Natural killer cell treated with Interleukin-12 subunit alpha and Interleukin-12 subunit beta and Interleukin-15 and Interleukin-18, amount 100 ng/mL, for 72 hours (primary cell): ENCODE data around the gene SMAP2. TPM values are rescaled to one million over a fixed set of nuclear protein-coding genes. Genes with fewer than 3 reads are reported as not detected.

Source experiments
- ATAC-seq, 2 donors: fragments of 150-1000 bp; cut with Tn5 transposase in 1 of 2; sonication (Bioruptor Pico), chemical (Tn5 transposase) in 1 of 2; 2 replicates each; pipeline ENCODE4 v1.10.0; 2021
- DNase-seq: peaks from one replicate; pipeline ENCODE4 v3.0.0; 2022; ENCODE audit warnings: low spot score
- H3K27ac Mint-ChIP-seq, 2 donors: 1 replicate in 1 of 2; 2 replicates in 1 of 2; pipeline ENCODE4 v1.8.0; 2022; ENCODE audit warnings: mixed read lengths in 2 of 2, mild to moderate bottlenecking in 1 of 2, moderate library complexity in 1 of 2
- H3K27me3 Mint-ChIP-seq, 2 donors: 1 replicate in 1 of 2; 2 replicates in 1 of 2; pipeline ENCODE4 v1.8.0; 2022; ENCODE audit warnings: mixed read lengths in 2 of 2
- H3K36me3 Mint-ChIP-seq: one replicate; pipeline ENCODE4 v1.8.0; 2022; ENCODE audit warnings: mixed read lengths
- H3K4me1 Mint-ChIP-seq, 2 donors: 1 replicate in 1 of 2; 2 replicates in 1 of 2; pipeline ENCODE4 v1.8.0; 2022; ENCODE audit warnings: low read depth in 2 of 2, mixed read lengths in 2 of 2, mild to moderate bottlenecking in 1 of 2
- H3K4me3 Mint-ChIP-seq: one replicate; pipeline ENCODE4 v1.8.0; 2022; ENCODE audit warnings: mixed read lengths
- H3K9me3 Mint-ChIP-seq: 2 replicates; pipeline ENCODE4 v1.8.0; 2022; ENCODE audit warnings: mixed read lengths
- total RNA-seq, 2 donors: library from RNA; stranded (reverse); gene quantifications; one replicate each; pipeline ENCODE4 v1.2.3, GENCODE V29; 2022

The SMAP2 gene
- total RNA-seq, 2 donors from 2014 or later = 132 to 158 TPM

DNA sequence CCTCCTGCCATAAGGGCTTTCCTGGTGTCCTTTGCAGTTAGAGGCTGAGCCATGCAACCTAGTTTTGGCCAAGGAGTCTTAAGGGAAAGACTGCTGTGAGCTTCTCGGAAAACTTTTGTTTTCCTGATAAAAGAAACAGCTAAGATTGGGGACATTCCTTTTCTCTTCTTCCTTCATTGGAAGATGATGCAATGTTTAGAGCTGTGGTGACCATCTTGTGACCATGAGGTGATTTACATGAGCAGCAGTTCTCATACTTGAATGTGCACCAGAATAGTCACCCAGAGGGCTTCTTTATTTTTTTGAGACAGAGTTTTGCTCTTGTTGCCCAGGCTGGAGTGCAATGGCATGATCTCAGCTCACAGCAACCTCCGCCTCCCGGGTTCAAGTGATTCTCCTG, 20.4 kb upstream of the SMAP2 start:
- ATAC-seq = no peak
- Mint-ChIP-seq H3K9me3 (no peaks in the 10 kb centered on the region), H3K4me3 (no peak overlapping the region), H3K27ac (no peak overlapping the region), H3K36me3 (no peaks in the 10 kb centered on the region), H3K27me3 (peaks cover 0 to 4% of the 10 kb centered on the region in 2 donors), H3K4me1 (peaks cover 0 to 2% of the 10 kb centered on the region in 2 donors)
- DNase-seq = no peak

DNA sequence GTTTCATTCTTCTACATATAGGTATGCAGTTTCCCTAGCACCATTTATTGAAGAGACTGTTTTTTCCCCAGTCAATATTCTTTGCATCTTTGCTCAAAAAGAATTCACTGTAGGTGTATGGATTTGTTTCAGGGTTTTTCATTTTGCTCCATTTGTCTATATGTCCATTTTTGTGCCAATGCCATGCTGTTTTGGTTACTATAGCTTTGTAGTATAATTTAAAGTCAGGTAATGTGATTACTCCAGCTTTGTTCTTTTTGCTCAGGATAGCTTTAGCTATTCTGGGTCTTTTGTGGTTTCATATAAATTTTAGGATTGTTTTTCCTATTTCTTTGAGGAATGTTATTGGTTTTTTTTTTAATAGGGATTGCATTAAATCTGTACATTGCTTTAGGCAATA, 15.9 kb upstream of the SMAP2 start:
- no peak overlapping the region for H3K4me3 Mint-ChIP-seq
- peaks cover 12% of the 10 kb centered on the region for H3K36me3 Mint-ChIP-seq
- H3K27ac Mint-ChIP-seq = no peak overlapping the region
- H3K9me3 Mint-ChIP-seq = peaks cover 3% of the 10 kb centered on the region
- ATAC-seq (no peak), DNase-seq (no peak)
- H3K27me3 Mint-ChIP-seq = peaks cover 0 to 6% of the 10 kb centered on the region in 2 donors
- peaks cover 0 to 9% of the 10 kb centered on the region in 2 donors for H3K4me1 Mint-ChIP-seq

DNA sequence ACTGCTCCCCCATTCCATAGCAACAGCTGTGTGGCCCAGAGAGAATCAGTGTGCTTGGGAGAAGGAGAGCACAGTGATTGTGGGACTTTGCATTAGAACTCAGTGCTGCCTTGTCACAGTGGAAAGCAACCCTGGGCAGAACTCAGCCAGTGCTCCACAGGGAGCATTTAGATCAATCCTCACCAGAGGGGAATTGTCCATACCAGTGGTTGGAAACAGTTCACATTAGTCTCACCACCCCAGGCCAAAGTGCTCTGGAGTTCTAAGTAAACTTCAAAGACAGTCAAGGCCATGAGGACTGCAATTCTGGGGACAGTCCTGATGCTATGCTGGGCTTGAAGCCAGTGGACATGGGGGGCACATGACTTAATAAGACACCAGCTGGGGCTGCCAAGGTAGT, 12.9 kb upstream of the SMAP2 start:
- Mint-ChIP-seq H3K4me1 (peaks cover 11 to 18% of the 10 kb centered on the region in 2 donors), H3K27me3 (peaks cover 0 to 6% of the 10 kb centered on the region in 2 donors), H3K4me3 (no peak overlapping the region), H3K36me3 (peaks cover 12% of the 10 kb centered on the region), H3K27ac (no peak overlapping the region), H3K9me3 (peaks cover 3% of the 10 kb centered on the region)
- ATAC-seq (no peak), DNase-seq (no peak)

GRCh38 chr1:40361201-40361600, 12.3 kb upstream of the SMAP2 start:
- DNase-seq (no peak), ATAC-seq (no peak)
- no peak overlapping the region for H3K4me3 Mint-ChIP-seq
- peaks cover 12% of the 10 kb centered on the region for H3K36me3 Mint-ChIP-seq
- H3K27ac Mint-ChIP-seq = no peak overlapping the region
- H3K4me1 Mint-ChIP-seq = peaks cover 11 to 16% of the 10 kb centered on the region in 2 donors
- peaks cover 3% of the 10 kb centered on the region for H3K9me3 Mint-ChIP-seq
- H3K27me3 Mint-ChIP-seq = peaks cover 0 to 3% of the 10 kb centered on the region in 2 donors

GRCh38 chr1:40361637-40362036, 11.9 kb upstream of the SMAP2 start:
- no peak overlapping the region for H3K4me3 Mint-ChIP-seq
- H3K27me3 Mint-ChIP-seq = peaks cover 0 to 3% of the 10 kb centered on the region in 2 donors
- no peak overlapping the region for H3K27ac Mint-ChIP-seq
- peaks cover 3% of the 10 kb centered on the region for H3K9me3 Mint-ChIP-seq
- peaks cover 12% of the 10 kb centered on the region for H3K36me3 Mint-ChIP-seq
- ATAC-seq (no peak), DNase-seq (no peak)
- H3K4me1 Mint-ChIP-seq = peaks cover 11 to 16% of the 10 kb centered on the region in 2 donors

DNA sequence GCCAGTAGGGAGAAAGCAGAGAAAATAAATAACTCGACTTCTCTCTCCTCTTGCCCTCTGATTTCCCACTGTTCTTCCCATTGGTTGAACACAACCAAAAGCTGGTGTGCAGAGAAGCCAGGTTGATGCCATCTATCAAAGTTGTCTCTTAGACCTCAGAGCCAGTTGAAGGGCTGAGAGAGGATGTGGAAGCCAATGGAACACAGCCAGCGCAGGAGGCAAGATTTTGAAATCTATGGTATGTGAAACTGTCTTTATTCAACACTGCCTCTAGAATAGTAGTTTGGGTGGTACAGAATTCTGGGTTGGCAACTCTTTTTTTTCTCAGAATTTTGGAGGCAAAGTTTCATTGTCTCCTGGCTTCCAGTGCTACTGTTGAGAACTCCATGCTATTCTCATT, 11.3 kb upstream of the SMAP2 start:
- Mint-ChIP-seq H3K4me3 (no peak overlapping the region), H3K27ac (no peak overlapping the region), H3K27me3 (peaks cover 0 to 3% of the 10 kb centered on the region in 2 donors), H3K9me3 (peaks cover 3% of the 10 kb centered on the region), H3K4me1 (peaks cover 11 to 16% of the 10 kb centered on the region in 2 donors), H3K36me3 (peaks cover 12% of the 10 kb centered on the region)
- no peak for ATAC-seq
- DNase-seq = no peak

- Mint-ChIP-seq H3K27ac (no peak overlapping the region), H3K27me3 (peaks cover 0 to 3% of the 10 kb centered on the region in 2 donors), H3K9me3 (peaks cover 3% of the 10 kb centered on the region), H3K36me3 (peaks cover 12% of the 10 kb centered on the region), H3K4me1 (peaks cover 11 to 16% of the 10 kb centered on the region in 2 donors), H3K4me3 (no peak overlapping the region)
- DNase-seq (no peak), ATAC-seq (no peak)
These were observed 10.8 kb upstream of the SMAP2 start for GRCh38 chr1:40362699-40363098.

- no peak for DNase-seq
- H3K4me3 Mint-ChIP-seq = no peak overlapping the region
- H3K4me1 Mint-ChIP-seq = peaks cover 11 to 16% of the 10 kb centered on the region in 2 donors
- H3K27ac Mint-ChIP-seq = peak overlapping the region; percentile 24 to 40
- H3K9me3 Mint-ChIP-seq = peaks cover 3% of the 10 kb centered on the region
- peak; percentile 85 to 97 for ATAC-seq
- peaks cover 9% of the 10 kb centered on the region for H3K36me3 Mint-ChIP-seq
- H3K27me3 Mint-ChIP-seq = peaks cover 0 to 3% of the 10 kb centered on the region in 2 donors
These were observed 9.8 kb upstream of the SMAP2 start for GRCh38 chr1:40363721-40364120.

GRCh38 chr1:40371707-40372258, 1.7 kb upstream of the SMAP2 start:
- Mint-ChIP-seq H3K9me3 (no peaks in the 10 kb centered on the region), H3K36me3 (peaks cover 14% of the 10 kb centered on the region), H3K4me3 (peak overlapping the region; percentile 56), H3K27me3 (no peaks in the 10 kb centered on the region), H3K4me1 (peaks cover 31 to 34% of the 10 kb centered on the region in 2 donors), H3K27ac (peak overlapping the region in 1 of 2 donors; percentile 54)
- DNase-seq (no peak), ATAC-seq (no peak)

DNA sequence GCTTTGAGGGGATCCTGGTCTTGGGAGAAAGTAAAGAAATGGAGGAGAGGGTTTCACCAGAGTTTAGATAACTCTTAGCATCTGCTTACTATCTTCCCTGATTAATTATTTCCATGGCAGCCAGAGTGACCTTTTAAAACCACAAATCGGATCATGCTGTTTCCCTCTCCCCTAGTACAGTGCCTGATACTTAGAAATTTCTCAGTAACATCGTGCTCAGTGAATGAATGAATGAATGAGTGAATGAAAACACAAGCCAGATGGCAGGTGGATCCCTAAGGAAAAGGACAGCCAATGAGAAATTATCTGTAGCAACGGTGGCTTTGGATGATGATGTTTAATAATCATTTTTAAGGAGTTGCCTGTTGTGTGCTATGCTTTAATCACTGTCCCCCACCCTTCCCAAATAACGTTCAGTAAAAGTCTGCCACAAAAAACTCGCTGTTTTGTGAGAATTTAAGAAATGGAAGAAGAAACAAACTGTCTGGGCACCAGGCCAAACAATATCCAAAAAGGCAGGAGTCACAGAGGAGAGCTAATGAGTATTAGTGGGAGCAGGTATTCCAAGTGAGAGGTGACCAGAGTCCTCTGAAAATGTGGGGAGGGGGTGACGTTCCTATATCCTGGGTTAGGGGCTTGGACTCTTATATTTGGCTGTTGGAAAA, 737 bp upstream of the SMAP2 start:
- Mint-ChIP-seq H3K36me3 (peaks cover 18% of the 10 kb centered on the region), H3K27me3 (no peaks in the 10 kb centered on the region), H3K9me3 (no peaks in the 10 kb centered on the region), H3K4me3 (peak overlapping the region; percentile 95), H3K4me1 (peaks cover 36 to 44% of the 10 kb centered on the region in 2 donors), H3K27ac (peak overlapping the region; percentile 96 to 99)
- ATAC-seq = no peak
- no peak for DNase-seq

DNA sequence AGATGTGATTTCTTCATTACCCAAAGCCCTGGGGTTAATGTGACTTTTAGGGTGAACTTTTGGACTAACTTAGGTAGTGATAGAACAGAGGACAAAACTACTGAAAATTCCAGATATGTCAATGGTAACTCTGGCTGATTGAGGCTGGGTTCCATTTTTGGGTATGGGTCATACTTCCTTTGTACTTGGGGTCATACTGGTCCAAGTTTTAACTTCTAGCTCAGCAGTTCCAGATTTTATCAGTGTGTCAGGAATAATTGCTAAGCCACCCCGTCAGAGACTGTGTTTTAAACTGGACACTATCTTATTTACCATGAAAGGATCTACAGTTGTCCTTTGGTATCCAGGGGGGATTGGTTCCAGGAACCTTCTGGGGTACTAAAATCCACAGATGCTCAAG, 4.0 kb downstream of the SMAP2 start:
- DNase-seq (no peak), ATAC-seq (no peak)
- Mint-ChIP-seq H3K4me1 (peaks cover 54 to 65% of the 10 kb centered on the region in 2 donors), H3K9me3 (no peaks in the 10 kb centered on the region), H3K36me3 (peaks cover 23% of the 10 kb centered on the region), H3K4me3 (peak overlapping the region; percentile 56), H3K27me3 (no peaks in the 10 kb centered on the region), H3K27ac (peak overlapping the region; percentile 96 to 99)

GRCh38 chr1:40379785-40380452, 6.4 kb downstream of the SMAP2 start:
- Mint-ChIP-seq H3K36me3 (peaks cover 17% of the 10 kb centered on the region), H3K27me3 (no peaks in the 10 kb centered on the region), H3K27ac (peak overlapping the region; percentile 99), H3K9me3 (no peaks in the 10 kb centered on the region), H3K4me3 (peak overlapping the region; percentile 88), H3K4me1 (peaks cover 59 to 77% of the 10 kb centered on the region in 2 donors)
- ATAC-seq = no peak
- DNase-seq = no peak

- Mint-ChIP-seq H3K27me3 (no peaks in the 10 kb centered on the region), H3K4me3 (peak overlapping the region; percentile 88), H3K4me1 (peaks cover 61 to 79% of the 10 kb centered on the region in 2 donors), H3K36me3 (peaks cover 13% of the 10 kb centered on the region), H3K9me3 (no peaks in the 10 kb centered on the region), H3K27ac (peak overlapping the region; percentile 99)
- DNase-seq (no peak), ATAC-seq (no peak)
These were observed 7.3 kb downstream of the SMAP2 start for GRCh38 chr1:40380817-40381216.
